ENCODE data around the gene COBL.

COBL gene

GRCh38 chr7:51142741-51143385 lies 173.7 kb downstream of the COBL start:
- TF ChIP-seq CTCF (IDR thresholded peaks at IDR 0.05; ENCODE audit: extremely low read depth, missing control alignments) = no peak
- no peak for DNase-seq (ENCODE audit: low spot score)

- no peak for DNase-seq (ENCODE audit: low spot score)
- TF ChIP-seq CTCF (IDR thresholded peaks at IDR 0.05; ENCODE audit: extremely low read depth, missing control alignments) = no peak
Observed at GRCh38 chr7:51141451-51142003, 175.1 kb downstream of the COBL start.

GRCh38 chr7:51140199-51141164 lies 176.1 kb downstream of the COBL start:
- no peak for TF ChIP-seq CTCF (IDR thresholded peaks at IDR 0.05; ENCODE audit: extremely low read depth, missing control alignments)
- DNase-seq (ENCODE audit: low spot score) = no peak

- no peak for DNase-seq (ENCODE audit: low spot score)
- TF ChIP-seq CTCF (IDR thresholded peaks at IDR 0.05; ENCODE audit: extremely low read depth, missing control alignments) = no peak
Observed at GRCh38 chr7:51139796-51140195, 176.8 kb downstream of the COBL start.

GRCh38 chr7:51138123-51139085 lies 178.2 kb downstream of the COBL start:
- no peak for TF ChIP-seq CTCF (IDR thresholded peaks at IDR 0.05; ENCODE audit: extremely low read depth, missing control alignments)
- DNase-seq (ENCODE audit: low spot score) = no peak

- no peak for TF ChIP-seq CTCF (IDR thresholded peaks at IDR 0.05; ENCODE audit: extremely low read depth, missing control alignments)
- DNase-seq (ENCODE audit: low spot score) = no peak
Observed at GRCh38 chr7:51135576-51135975, 181.0 kb downstream of the COBL start.
